Tongue (tissue), 2 donors: Measurements from ENCODE around the gene DNPEP. TPM values are rescaled to one million over a fixed set of nuclear protein-coding genes. Genes with fewer than 3 reads are reported as not detected.
"Not testable (repeated sequence)": the region's sequence is repeated elsewhere in the genome, so short reads cannot be mapped to it uniquely, and the experiment has no call there.

Source experiments
- DNase-seq: peaks from one replicate; pipeline ENCODE4 v3.0.0-alpha.2; 2015
- total RNA-seq: library from RNA; depleted of rRNA; stranded (reverse); fragments of >200 nt; gene quantifications from one replicate; pipeline ENCODE4 v1.2.3, GENCODE V29; 2014

DNPEP gene
- total RNA-seq, 1 donor from 2014 or later, result 33.4 TPM

DNA sequence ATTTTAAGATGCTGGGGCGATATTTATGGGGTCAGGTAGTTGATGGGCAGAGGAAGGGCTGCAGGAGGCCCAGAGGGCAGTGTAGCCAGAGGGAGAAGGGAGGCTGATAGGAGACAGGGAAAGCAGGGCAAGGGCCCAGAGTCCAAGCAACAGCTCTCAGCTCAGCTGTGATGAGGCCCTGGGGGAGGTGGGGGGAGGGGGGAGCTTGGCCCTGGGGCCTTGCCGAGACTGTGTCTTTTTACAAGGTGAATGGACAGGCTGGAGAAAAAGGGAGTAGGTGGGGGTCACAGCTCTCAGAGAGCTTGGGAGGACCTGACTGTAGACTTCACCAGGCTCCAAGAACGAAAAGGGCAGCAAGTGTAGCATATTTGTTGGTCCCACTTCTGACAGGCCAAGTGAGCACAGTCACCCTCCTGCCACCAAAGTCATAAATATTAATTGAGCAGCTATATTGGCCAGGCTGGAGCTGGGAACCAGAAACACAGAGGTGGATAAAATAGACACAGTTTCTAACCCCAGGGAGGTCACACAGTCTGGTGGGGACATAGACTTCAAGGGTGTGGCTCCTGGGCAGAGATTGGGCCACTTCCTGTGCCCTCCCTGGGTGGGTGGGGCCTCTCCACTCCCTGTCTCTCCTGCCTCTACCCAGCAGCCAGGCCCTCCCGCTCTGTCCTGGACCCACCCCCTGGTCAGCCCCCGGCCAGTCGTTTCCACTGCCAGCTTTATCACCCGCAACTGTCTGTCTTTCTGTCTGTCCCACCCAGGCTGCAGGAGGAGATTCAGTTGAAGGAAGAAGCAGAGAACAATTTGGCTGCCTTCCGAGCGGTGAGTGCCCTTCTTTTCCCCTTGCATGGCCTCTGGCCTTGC is 31.9 kb upstream of the DNPEP start:
- DNase-seq, result peak; percentile 72

DNA sequence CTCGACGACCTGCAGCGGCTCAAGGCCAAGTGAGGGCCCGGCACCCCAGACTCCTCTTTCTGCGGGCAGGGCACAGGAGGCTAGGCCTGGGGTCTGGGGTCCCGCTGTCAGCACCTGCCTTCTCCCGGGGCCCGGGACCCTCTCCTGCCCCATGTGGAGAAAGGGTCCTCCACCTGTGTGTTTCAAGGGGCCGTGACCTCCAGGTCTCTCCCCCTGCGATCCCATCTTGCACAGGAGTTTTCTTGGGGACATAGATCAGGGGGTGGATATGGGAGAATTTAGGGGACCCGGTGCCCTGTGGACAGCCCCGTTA is 31.3 kb upstream of the DNPEP start:
- DNase-seq, result no peak

DNA sequence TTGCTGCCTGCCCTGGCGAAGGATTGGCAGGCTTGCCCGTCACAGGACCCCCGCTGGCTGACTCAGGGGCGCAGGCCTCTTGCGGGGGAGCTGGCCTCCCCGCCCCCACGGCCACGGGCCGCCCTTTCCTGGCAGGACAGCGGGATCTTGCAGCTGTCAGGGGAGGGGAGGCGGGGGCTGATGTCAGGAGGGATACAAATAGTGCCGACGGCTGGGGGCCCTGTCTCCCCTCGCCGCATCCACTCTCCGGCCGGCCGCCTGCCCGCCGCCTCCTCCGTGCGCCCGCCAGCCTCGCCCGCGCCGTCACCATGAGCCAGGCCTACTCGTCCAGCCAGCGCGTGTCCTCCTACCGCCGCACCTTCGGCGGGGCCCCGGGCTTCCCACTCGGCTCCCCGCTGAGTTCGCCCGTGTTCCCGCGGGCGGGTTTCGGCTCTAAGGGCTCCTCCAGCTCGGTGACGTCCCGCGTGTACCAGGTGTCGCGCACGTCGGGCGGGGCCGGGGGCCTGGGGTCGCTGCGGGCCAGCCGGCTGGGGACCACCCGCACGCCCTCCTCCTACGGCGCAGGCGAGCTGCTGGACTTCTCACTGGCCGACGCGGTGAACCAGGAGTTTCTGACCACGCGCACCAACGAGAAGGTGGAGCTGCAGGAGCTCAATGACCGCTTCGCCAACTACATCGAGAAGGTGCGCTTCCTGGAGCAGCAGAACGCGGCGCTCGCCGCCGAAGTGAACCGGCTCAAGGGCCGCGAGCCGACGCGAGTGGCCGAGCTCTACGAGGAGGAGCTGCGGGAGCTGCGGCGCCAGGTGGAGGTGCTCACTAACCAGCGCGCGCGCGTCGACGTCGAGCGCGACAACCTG is 30.7 kb upstream of the DNPEP start, which contains the start of gene DES:
TSS of gene DES (plus strand) at position 223 of the 857 bp plus-strand sequence. CDS start at position 309, 86 bp downstream.
- DNase-seq, result peak; percentile 93

DNA sequence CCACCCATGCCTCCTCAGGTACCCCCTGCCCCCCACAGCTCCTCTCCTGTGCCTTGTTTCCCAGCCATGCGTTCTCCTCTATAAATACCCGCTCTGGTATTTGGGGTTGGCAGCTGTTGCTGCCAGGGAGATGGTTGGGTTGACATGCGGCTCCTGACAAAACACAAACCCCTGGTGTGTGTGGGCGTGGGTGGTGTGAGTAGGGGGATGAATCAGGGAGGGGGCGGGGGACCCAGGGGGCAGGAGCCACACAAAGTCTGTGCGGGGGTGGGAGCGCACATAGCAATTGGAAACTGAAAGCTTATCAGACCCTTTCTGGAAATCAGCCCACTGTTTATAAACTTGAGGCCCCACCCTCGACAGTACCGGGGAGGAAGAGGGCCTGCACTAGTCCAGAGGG is 29.7 kb upstream of the DNPEP start:
- peak; percentile 87 for DNase-seq

DNA sequence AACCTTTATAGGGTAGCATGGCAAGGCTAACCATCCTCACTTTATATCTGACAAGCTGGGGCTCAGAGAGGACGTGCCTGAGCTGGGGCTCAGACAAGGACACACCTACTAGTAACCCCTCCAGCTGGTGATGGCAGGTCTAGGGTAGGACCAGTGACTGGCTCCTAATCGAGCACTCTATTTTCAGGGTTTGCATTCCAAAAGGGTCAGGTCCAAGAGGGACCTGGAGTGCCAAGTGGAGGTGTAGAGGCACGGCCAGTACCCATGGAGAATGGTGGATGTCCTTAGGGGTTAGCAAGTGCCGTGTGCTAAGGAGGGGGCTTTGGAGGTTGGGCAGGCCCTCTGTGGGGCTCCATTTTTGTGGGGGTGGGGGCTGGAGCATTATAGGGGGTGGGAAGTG is 29.2 kb upstream of the DNPEP start:
- no peak for DNase-seq

DNA sequence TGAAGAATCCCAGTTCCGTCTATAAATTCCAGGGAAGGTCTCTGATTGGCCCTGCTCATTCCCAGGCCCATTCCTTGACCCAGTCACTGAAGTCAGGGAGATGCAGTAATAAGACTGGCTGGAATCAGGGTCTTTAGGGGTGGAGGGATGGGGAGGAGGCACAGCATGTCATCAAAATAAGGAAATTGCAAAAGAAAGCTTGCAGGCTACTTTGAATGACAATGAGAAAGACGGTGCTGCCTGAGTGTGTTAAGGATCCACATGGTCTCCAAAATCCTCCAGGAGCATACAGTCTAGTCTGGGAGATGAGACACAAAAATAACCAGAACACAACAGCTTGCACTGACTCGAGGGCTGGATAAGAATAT is 28.5 kb upstream of the DNPEP start:
- no peak for DNase-seq

DNA sequence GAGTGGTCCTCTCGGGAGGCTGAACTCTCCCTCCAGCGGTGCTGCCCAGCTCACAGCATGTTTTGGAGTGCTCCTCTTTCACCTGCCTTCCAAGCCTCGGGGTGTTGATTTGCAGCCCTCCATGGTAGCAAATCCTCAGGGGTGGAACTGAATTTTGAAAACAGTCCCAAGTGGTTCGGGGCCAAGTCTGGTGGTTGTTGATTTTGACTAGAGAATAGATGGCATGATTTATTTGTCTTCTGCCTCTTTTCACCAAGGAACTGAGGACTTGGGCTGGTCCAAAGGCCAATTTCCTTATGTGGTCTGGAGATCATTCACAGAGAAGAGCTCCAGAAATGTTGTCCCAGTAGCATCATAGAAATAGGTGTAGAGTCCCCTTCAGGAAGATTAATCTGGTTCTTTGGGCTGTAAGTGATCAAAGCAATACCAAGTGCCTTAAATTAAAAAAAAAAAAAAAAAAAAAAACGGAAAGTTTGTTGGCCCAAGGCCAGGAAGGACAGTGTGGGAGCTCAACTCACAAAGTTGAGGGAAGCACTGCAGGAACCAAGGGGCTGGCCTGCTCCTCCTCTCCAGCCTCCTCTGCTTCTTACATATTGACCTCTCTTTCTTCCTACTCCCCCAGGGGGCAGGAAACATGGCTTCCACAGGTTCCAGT is 28.0 kb upstream of the DNPEP start:
- no peak for DNase-seq

DNA sequence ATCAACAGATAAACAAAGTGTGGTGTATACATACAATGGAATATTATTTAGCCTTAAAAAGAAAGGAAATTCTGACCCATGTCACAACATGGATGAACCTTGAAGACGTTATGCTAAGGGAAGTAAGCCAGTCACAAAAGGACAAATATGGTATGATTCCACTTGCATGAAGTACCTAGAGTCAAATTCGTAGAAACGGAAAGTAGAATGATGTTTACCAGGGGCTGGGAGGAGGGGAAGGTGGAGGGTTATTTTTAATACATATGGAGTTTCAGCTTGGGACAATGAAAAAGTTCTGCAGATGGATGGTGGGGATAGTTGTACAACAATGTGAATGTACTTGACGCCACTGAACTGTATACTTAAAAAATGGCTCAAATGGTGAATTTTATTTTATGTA is 27.1 kb upstream of the DNPEP start:
- DNase-seq, result no peak

DNA sequence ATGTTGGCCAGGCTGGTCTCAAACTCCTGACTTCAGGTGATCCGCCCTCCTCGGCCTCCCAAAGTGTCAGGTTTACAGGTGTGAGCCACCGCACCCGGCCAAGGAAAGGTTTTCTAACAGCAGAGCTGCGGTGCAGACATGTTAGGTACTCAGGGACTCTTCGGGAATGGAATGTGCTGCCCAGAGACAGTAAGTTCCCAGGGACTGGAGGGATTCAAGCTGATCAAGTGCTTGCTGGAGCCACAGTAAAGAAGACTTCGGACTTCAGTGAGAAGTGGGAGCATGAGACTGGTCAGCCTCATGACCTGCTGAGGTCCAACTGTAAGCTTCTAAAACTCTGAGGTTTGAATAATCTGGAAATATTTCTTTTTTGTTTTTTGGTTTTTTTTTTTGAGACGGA is 22.7 kb upstream of the DNPEP start:
- no peak for DNase-seq

DNA sequence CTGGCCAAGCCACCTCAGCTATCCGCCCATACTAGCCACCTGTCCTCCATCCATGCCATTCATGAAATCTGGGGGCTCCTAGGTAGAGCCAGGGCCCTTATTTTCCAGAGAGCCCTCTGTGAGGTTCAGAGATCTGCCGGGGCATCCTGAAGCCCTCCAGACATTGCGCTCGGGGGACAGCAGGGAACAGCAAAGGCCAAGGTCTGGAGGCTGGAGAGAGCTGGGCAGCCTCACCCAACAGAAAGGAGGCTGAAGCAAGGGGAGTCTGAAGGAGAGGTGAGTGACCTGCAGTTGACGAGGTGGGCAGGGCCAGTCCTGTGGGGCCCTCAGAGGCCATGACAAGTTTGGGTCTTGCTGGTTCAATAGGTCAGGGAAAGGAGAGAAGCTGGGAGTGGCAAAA is 21.9 kb upstream of the DNPEP start:
- DNase-seq, result no peak

DNA sequence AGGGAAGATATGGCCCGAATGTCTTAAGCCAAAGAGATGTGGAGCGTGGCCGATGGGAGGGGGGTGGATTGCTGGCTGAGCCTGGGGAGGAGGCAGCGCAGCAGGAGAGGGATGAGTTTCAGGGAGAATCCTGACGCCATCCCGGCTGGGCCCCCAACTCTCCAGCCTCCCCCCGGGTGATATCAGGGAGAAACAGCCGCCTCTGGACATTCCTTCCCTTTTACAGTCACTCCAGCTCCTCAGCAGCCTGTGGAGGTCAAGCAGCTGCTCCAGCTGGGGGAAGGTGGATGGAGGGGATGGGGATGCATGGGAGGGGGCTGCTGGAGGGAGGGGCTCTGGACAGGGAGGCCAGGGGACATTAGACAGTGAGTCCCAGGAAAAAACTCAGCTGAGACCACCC is 20.9 kb upstream of the DNPEP start:
- peak; percentile 45 for DNase-seq

DNA sequence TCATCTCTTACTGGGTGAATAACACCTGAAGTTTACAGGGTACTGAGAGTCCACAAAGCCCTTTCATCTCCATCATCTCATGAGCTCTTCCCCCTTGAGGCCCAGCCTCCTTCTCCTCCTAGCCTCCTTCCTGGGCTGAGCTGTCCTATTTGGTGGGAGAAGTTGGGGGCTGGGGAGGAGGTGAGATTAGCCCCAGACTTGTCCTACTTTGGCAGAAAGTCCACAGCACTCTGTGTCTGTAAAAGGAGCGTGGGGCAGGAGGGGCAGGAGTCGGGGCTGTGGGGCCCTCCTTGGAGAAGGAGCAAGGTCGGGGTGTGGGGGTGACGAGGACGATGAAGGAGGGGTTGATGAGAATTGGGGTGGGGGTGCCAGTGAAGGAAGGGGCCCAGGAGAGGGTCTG is 20.5 kb upstream of the DNPEP start:
- no peak for DNase-seq

DNA sequence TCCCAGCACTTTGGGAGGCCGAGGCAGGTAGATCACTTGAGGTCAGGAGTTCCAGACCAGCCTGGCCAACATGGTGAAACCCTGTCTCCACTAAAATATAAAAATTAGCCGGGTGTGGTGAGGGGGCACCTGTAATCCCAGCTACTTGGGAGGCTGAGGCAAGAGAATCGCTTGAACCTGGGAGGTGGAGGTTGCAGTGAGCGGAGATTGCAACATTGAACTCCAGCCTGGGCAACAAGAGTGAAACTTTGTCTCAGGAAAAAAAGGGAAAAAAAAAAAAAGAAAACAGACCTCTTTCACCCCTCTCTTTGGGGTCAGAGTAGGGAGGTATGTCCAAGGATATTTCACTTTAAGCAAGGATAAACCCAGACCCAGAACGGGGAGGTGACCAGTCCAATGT is 19.6 kb upstream of the DNPEP start:
- not testable (repeated sequence) for DNase-seq

DNA sequence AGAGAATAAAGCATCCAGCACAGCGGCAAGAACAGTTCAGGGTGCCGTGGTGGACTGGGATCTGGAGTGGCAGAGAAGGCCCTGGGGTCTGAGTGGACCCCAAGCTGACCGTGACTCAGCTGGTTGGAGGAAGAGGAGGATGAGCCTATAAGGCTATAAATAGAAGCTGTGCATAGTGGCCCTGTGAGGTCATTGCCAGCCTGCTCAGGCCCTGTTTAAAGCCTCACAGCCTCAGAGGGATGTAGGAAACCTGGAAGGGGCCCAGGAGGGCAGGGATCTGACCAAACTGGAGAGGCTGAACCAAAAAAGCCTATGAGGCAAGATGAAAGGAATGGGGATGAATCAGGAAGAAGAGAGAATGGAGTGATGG is 19.1 kb upstream of the DNPEP start:
- DNase-seq, result peak; percentile 73

DNA sequence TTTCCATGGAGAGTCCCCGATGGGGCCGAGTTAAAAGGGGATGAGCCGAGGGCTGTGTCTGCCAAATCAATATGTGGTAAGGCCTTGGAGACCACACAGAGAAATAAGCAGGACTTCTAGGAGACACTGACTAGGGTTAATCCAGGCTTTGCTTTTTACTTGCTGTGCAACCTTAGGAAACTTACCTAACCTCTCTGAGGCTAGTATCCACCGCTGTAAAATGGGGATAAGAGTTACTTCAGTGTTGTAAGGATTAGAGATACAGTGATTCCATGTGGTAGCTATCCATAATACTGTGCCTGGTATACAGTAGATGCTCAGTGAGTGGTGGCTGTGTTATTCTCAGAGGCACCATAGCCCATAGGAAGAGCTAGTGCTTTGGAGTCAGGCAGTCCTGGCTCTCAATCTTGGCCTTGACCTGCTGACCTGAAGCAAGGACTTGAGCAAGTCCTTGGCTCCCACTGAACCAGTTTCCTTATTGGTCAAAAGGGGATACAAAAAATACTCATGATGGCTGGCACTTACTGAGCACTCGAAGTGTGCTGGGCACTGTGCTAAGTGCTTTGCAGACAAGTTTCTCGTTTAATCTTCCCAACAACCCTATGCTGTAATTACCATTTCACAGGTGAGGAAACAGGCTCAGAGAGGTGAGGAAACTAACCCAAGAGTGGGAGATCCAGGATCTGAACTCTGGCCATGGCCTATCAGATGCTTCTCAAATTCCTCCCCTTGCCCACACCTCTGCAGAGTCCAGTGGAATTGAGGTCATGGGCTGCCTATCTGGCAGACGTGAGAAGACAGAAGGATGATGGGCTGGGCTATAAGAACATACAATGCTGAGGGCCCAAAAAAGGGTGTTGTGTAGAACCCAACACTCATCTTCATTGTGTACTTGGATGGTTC is 18.5 kb upstream of the DNPEP start:
- DNase-seq, result no peak

DNA sequence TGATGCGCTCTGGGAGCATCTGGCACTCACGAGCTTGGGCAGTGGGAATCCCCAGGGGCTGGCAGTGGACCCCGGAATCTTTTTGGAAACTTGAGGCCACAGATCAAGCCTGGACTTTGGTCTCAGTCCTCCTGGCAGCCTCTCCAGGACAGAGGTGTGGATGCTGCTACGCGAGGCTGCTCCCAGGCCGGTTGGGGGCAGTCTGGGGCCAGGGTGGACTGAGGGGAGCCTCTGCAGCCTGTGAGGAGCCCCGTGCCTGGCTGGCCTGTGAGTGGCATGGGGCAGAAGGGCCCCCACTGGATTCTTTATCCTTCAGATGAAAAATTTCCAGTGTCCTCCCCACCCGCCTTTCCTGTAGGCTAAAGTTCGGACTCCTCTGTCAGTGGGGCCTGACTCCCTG is 17.7 kb upstream of the DNPEP start:
- DNase-seq, result no peak

DNA sequence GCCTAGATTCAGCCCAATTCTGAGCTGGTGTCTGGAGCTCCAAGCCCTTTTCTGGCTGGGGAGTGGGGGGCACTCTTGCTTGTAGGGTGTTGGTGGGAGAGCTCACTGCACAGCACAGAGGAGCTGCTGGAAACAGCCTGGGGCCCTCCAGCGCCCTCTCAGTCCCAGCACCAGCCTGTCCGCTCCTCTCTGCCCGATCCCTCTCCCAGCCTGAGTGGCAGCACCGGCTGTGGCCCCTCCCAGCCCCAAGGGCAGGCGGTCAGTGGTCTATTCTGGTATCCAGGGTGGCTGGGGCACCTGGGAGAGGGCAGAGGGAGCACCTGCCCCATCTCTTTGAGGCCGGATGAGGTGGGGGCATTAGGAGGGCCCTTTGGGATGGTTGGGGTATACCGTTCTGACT is 17.2 kb upstream of the DNPEP start:
- peak; percentile 86 for DNase-seq

DNA sequence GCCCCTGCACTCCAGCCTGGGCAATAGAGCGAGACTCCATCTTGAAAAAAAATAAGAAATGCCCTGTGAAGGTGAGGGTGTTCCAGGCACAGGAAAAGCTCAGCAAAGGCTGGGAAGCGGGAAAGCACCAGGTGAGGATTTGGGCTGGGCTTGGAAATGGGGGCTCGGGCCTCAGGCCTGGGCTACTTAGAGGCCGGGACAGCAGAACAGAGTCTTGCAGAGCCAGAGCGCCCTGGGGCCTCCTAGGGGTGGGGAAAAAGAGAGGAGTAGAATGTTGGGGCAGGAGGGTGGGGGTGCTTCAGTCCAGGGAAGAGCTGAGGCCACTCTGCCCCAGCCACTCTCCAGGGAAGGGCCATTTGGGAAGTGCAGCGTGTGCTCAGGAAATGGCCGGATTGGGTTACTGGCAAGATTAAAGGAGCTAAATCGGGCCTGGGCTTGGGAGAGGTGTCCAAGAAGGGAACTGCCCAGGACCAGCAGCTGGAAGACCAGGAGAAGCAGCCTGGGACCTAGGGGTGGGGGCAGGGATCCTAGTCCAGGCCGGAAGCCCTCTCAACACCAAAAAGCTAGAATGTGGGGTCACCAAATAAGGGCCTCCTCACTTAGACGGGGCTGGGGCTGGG is 16.7 kb upstream of the DNPEP start:
- peak; percentile 88 for DNase-seq

DNA sequence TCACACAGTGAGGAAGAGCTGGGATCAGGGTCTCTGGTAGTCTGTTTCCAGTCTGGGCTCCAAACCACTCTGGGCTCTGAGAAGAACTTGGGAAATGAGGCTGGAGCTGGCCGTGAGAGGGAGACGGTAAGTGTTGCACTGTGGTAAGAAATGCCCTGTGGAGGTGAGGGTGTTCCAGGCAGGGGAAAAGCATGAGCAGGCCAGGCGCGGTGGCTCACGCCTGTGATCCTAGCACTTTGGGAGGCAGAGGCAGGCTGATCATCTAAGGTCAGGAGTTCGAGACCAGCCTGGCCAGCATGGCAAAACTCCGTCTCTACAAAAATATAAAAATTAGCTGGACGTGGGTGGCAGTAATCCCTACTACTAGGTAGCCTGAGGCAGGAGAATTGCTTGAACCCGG is 16.1 kb upstream of the DNPEP start:
- DNase-seq, result no peak

DNA sequence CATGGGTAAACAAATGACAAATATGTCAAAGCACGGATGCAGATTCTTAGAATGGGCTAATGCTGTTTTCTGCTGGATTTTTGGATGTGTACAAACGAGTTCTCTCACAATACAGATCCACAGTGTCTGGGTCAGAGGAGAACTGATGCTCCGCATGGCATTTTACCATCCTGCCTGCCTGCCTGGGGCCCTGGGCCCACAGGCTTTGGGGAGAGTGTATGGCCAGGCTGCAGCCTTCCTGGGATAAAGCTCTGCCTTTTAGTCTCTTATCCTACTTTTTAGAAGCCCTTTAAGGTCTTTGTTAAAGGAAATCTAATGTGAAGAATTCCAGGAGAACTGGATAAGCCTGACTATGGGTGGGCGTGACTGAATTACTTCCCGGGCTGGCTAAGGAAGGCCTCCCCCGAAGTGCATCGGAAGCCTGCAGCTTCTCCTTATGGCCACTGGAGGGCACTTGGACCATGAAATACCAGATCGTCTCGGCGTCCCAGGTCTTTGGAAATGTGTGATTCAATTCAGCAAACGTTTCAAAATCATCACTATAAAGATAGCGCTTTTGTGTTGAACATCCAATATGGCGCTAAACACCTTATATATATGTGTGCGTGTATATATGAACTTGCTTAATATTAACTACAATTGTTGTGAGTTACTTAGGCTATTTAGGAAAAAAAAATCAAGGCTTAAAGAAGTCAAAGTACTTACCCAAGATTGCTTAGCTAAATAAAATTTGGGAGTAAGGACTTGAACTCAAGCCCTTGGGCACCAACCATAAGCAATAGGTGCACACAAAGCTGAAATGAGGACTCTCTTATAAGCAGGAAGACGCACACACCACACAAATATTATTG is 15.2 kb upstream of the DNPEP start:
- DNase-seq, result peak; percentile 93

DNA sequence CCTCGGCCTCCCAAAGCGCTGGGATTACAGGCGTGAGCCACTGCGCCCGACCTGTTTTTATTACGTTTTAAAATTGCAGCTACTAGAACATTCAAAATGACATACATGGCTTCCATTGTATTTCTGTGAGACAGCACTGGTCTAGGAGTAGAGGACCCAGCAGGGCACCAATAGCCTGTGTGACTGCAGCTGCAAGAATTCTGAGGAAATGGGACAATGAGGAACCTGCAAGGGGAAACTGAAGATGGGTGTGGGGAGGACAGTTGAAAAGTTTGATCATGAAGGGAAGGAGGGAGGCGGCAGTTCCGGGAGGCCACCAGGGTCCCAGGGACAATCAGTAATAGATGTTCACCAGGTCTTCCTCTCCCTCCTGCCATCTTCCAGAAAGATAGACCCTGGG is 13.9 kb upstream of the DNPEP start:
- DNase-seq, result no peak
